CD14-positive monocyte (primary cell): ENCODE measurements around the gene SKOR1. TPM values are rescaled to one million over a fixed set of nuclear protein-coding genes. Genes with fewer than 3 reads are reported as not detected.

ENCODE experiments used
- DNase-seq, 3 donors: peaks; one replicate each; pipeline ENCODE4 v3.0.0-alpha.2; 2011 to 2022
- H2AFZ ChIP-seq: 2 replicates; pipeline ENCODE4 v1.6.0; 2012; ENCODE audit warnings: mild to moderate bottlenecking, low read depth, low read length, inconsistent platforms; ENCODE audit not compliant: insufficient read depth, poor library complexity, severe bottlenecking
- H3K27ac ChIP-seq, 2 donors: 1 replicate in 1 of 2; 2 replicates in 1 of 2; pipeline ENCODE4 v1.5.1; 2012 to 2013; ENCODE audit warnings: low read length in 2 of 2, control low read depth in 1 of 2, inconsistent platforms in 1 of 2, low read depth in 1 of 2, mild to moderate bottlenecking in 1 of 2
- H3K27me3 ChIP-seq, 2 donors: one replicate each; pipeline versions ENCODE4 v1.6.0 to v1.6.1; 2011 to 2013; ENCODE audit warnings: low read length in 2 of 2; ENCODE audit not compliant: control insufficient read depth in 2 of 2, insufficient read depth in 2 of 2
- H3K36me3 ChIP-seq, 2 donors: replicated peaks in 1 of 2; 1 replicate in 1 of 2; 2 replicates in 1 of 2; pipeline versions ENCODE4 v1.5.1 to v1.6.1; 2012 to 2013; ENCODE audit warnings: low read length in 2 of 2, control low read depth in 1 of 2, inconsistent platforms in 1 of 2, mild to moderate bottlenecking in 1 of 2; ENCODE audit not compliant: insufficient read depth in 2 of 2, control insufficient read depth in 1 of 2
- H3K4me1 ChIP-seq, 2 donors: 1 replicate in 1 of 2; 2 replicates in 1 of 2; pipeline versions ENCODE4 v1.5.1 to v1.6.1; 2012 to 2013; ENCODE audit warnings: low read length in 2 of 2, control low read depth in 1 of 2, inconsistent platforms in 1 of 2, mild to moderate bottlenecking in 1 of 2, moderate library complexity in 1 of 2; ENCODE audit not compliant: insufficient read depth in 2 of 2, control insufficient read depth in 1 of 2
- H3K4me2 ChIP-seq: replicated peaks from 2 replicates; pipeline ENCODE3; 2012; ENCODE audit warnings: low read length, moderate library complexity, mild to moderate bottlenecking; ENCODE audit not compliant: poor library complexity, severe bottlenecking; ENCODE audit errors: extremely low read depth
- H3K4me3 ChIP-seq, 3 experiments: fragments of 200-600 bp in 1 of 3; sonication (generic) in 1 of 3; replicated peaks in 1 of 3; 1 replicate in 2 of 3; 2 replicates in 1 of 3; pipeline ENCODE4 v1.5.1; 2011 to 2013; ENCODE audit warnings: low read length in 3 of 3, mild to moderate bottlenecking in 3 of 3, control low read depth in 2 of 3, low read depth in 2 of 3, inconsistent platforms in 1 of 3, moderate library complexity in 1 of 3
- H3K79me2 ChIP-seq: 2 replicates; pipeline ENCODE4 v1.6.0; 2012; ENCODE audit warnings: mild to moderate bottlenecking, control low read depth, inconsistent platforms, low read length, moderate library complexity; ENCODE audit not compliant: insufficient read depth
- H3K9ac ChIP-seq: 2 replicates; pipeline ENCODE4 v1.6.0; 2017; ENCODE audit warnings: low read length, mild to moderate bottlenecking; ENCODE audit not compliant: insufficient read depth, poor library complexity, severe bottlenecking
- H3K9me3 ChIP-seq, 2 donors: replicated peaks in 1 of 2; 1 replicate in 1 of 2; 2 replicates in 1 of 2; pipeline versions ENCODE4 v1.5.1 to v1.6.1; 2012 to 2013; ENCODE audit warnings: low read length in 2 of 2, control low read depth in 1 of 2; ENCODE audit not compliant: control insufficient read depth in 1 of 2, insufficient read depth in 1 of 2
- H4K20me1 ChIP-seq: 2 replicates; pipeline ENCODE4 v1.6.0; 2012; ENCODE audit warnings: mild to moderate bottlenecking, low read length, control low read depth, moderate library complexity; ENCODE audit not compliant: insufficient read depth
- H3K27ac Mint-ChIP-seq, 7 donors: one replicate each; pipeline ENCODE4 v1.8.0; 2020; ENCODE audit warnings: mild to moderate bottlenecking in 7 of 7, mixed read lengths in 7 of 7, moderate library complexity in 6 of 7, inconsistent platforms in 2 of 7
- H3K27me3 Mint-ChIP-seq, 3 donors: one replicate each; pipeline ENCODE4 v1.8.0; 2021 to 2022; ENCODE audit warnings: low read depth in 3 of 3, mild to moderate bottlenecking in 3 of 3, mixed read lengths in 3 of 3, moderate library complexity in 3 of 3, inconsistent platforms in 1 of 3
- H3K36me3 Mint-ChIP-seq, 2 donors: one replicate each; pipeline ENCODE4 v1.8.0; 2020; ENCODE audit warnings: mixed read lengths in 2 of 2, inconsistent platforms in 1 of 2, mild to moderate bottlenecking in 1 of 2
- H3K4me1 Mint-ChIP-seq: one replicate; pipeline ENCODE4 v1.8.0; 2020; ENCODE audit warnings: mild to moderate bottlenecking, mixed read lengths
- H3K4me3 Mint-ChIP-seq, 2 donors: one replicate each; pipeline ENCODE4 v1.8.0; 2020; ENCODE audit warnings: mild to moderate bottlenecking in 2 of 2, mixed read lengths in 2 of 2, moderate library complexity in 1 of 2
- H3K9me3 Mint-ChIP-seq, 7 donors: one replicate each; pipeline ENCODE4 v1.8.0; 2020 to 2022; ENCODE audit warnings: mixed read lengths in 7 of 7, mild to moderate bottlenecking in 6 of 7, moderate library complexity in 6 of 7, inconsistent platforms in 2 of 7
- WGBS: methylation state at CpG from one replicate; pipeline ENCODE4 v1.1.5; 2013; ENCODE audit warnings: missing lambda C conversion rate; ENCODE audit not compliant: insufficient coverage; 5-methylcytosine and 5-hydroxymethylcytosine counted together
- intact Hi-C, 2 donors: fragments of 100-400 bp; cut with micrococcal nuclease; formaldehyde crosslinking; loops; one replicate each; pipeline versions ENCODE4 v1.15.0 to v1.15.1; 2023
- polyA plus RNA-seq, 3 donors: library from polyadenylated mRNA; depleted of rRNA in 1 of 3; unstranded in 2 of 3; stranded (reverse) in 1 of 3; fragments of 300-500 nt in 2 of 3; fragments of >200 nt in 1 of 3; fragmentation: Illumina TruSeq in 2 of 3; gene quantifications; 1 replicate in 2 of 3; 2 replicates in 1 of 3; pipeline ENCODE4 v1.2.3, GENCODE V29; 2012 to 2021
- TF ChIP-seq, protein P1 (sequence below): fragments of 200-600 bp; IDR thresholded peaks from one replicate; pipeline ENCODE4 v1.8.0; 2022; ENCODE audit warnings: antibody characterized with exemption, mild to moderate bottlenecking

SKOR1 gene
- polyA plus RNA-seq, 3 donors = 0.23 TPM; not detected in 2

DNA sequence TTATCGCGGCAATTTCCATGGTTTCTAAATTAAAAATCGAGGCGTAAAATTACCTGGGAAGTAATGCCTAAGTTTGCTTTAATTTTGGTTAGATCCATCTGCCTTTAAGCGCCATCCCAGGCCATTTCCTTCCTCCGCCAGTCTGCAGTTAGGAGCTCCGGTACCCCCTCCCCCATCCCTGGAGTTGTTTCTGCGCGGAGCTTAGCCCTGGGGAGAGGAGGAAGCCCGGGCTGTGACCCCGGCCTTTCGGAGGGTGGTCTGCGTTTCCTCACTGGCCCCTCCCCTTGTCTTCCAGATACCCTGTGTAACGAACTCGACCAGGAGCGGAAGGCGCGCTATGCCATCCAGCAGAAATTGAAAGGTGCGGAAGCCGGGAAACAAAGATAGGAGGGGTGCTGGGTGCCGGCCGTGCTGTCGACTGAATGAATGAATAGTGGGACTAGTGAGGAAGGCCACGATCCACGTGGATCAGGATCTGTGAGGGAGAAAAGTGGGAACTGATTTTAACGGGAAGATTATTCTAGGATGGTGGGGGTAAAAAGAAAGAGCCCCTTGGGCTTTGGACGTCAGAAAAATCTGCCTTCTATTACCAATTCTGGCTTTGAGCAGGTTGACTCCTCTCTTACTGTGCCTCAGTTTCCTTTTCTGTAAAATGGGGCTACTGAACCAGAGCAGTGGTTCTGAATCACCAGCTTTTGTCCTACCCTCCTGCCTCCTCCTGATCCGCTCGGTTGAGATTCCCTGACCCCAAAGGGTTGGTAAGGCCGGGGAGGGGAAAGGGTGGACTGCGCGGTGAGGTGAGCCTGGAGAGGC, 7.8 kb downstream of the SKOR1 start:
- H3K4me1 Mint-ChIP-seq = peaks cover 69% of the 10 kb centered on the region
- intact Hi-C loops = loop anchor here (5.0 to 10.0 kb wide), 2 partner anchors 308 to 376 kb away; partner anchors contain the start of gene C15orf61 (in 2 of the 2)
- H2AFZ ChIP-seq = no peak overlapping the region

More for the DNA sequence above, 7.8 kb downstream of the SKOR1 start:
- H3K9ac ChIP-seq = no peak overlapping the region
- peaks cover 0 to 36% (median 17%) of the 10 kb centered on the region in 7 donors for H3K9me3 Mint-ChIP-seq
- WGBS = under 1% methylated on average over 17 of the region's 32 CpGs
- no peaks in the 10 kb centered on the region for H3K79me2 ChIP-seq
- peaks cover 79 to 92% (median 88%) of the 10 kb centered on the region in 3 donors for H3K27me3 Mint-ChIP-seq
- no peak overlapping the region for H3K27ac ChIP-seq
- DNase-seq = no peak
- peak overlapping the region; percentile 84 for H3K4me2 ChIP-seq
- H3K27me3 ChIP-seq = peaks cover 75 to 85% of the 10 kb centered on the region in 2 donors
- H3K9me3 ChIP-seq = peaks cover 0 to 35% of the 10 kb centered on the region in 2 donors
- peak overlapping the region in 1 of 3 experiments; percentile 71 for H3K4me3 ChIP-seq
- no peaks in the 10 kb centered on the region for H4K20me1 ChIP-seq
- peak overlapping the region; percentile 82 to 92 for H3K4me3 Mint-ChIP-seq
- peaks cover 9 to 19% of the 10 kb centered on the region in 2 donors for H3K36me3 Mint-ChIP-seq
- H3K4me1 ChIP-seq = peaks cover 49 to 72% of the 10 kb centered on the region in 2 donors
- no peaks in the 10 kb centered on the region for H3K36me3 ChIP-seq
- no peak overlapping the region for H3K27ac Mint-ChIP-seq
- TF ChIP-seq, protein P1, sequence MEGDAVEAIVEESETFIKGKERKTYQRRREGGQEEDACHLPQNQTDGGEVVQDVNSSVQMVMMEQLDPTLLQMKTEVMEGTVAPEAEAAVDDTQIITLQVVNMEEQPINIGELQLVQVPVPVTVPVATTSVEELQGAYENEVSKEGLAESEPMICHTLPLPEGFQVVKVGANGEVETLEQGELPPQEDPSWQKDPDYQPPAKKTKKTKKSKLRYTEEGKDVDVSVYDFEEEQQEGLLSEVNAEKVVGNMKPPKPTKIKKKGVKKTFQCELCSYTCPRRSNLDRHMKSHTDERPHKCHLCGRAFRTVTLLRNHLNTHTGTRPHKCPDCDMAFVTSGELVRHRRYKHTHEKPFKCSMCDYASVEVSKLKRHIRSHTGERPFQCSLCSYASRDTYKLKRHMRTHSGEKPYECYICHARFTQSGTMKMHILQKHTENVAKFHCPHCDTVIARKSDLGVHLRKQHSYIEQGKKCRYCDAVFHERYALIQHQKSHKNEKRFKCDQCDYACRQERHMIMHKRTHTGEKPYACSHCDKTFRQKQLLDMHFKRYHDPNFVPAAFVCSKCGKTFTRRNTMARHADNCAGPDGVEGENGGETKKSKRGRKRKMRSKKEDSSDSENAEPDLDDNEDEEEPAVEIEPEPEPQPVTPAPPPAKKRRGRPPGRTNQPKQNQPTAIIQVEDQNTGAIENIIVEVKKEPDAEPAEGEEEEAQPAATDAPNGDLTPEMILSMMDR = no peak
